A549 (cell line): ENCODE measurements around the gene MAD1L1. TPM values are rescaled to one million over a fixed set of nuclear protein-coding genes. Genes with fewer than 3 reads are reported as not detected.

ENCODE experiments used
- ATAC-seq, 2 experiments: fragments of 200-7000 bp in 1 of 2; fragments of >200 bp in 1 of 2; cut with Nextera tagmentation in 1 of 2; cut with Tn5 transposase in 1 of 2; 3 replicates each; pipeline versions ENCODE4 v1.8.0 to v1.9.1; 2018 to 2020; ENCODE audit warnings: mild to moderate bottlenecking in 1 of 2, moderate library complexity in 1 of 2
- CTCF ChIA-PET: fragments of 300-600 bp; sonication (Branson Sonifier 250); formaldehyde crosslinking; extraction: SDS; loops from one replicate; lab custom pipeline; 2021; ENCODE audit warnings: antibody characterized with exemption, inconsistent platforms; lab: Yijun Ruan, JAX
- POLR2A ChIA-PET: fragments of 350-600 bp; formaldehyde crosslinking; extraction: SDS; loops from one replicate; lab custom pipeline; 2021; ENCODE audit warnings: antibody characterized with exemption, inconsistent platforms; lab: Yijun Ruan, JAX
- DNase-seq, 2 experiments: peaks; one replicate each; pipeline versions ENCODE4 v3.0.0 to v3.0.0-alpha.2; 2011 to 2016; ENCODE audit warnings: low read depth in 1 of 2, low spot score in 1 of 2
- FAIRE-seq: peaks from 2 replicates; lab custom pipeline; 2011; peaks lifted over from hg19 to GRCh38; lab: Jason Lieb, UNC
- H3K27ac ChIP-seq, 2 experiments: fragments of >200 bp; sonication (Bioruptor Twin); formaldehyde crosslinking; 3 replicates each; pipeline ENCODE4 v1.5.1; 2016 to 2017
- H3K4me1 ChIP-seq: fragments of >200 bp; sonication (Bioruptor Twin); formaldehyde crosslinking; 3 replicates; pipeline ENCODE4 v1.6.1; 2016
- H3K4me2 ChIP-seq: fragments of >200 bp; sonication (Bioruptor Twin); formaldehyde crosslinking; 3 replicates; pipeline ENCODE4 v1.6.1; 2016
- H3K4me3 ChIP-seq: fragments of >200 bp; sonication (Bioruptor Twin); formaldehyde crosslinking; 3 replicates; pipeline ENCODE4 v1.5.1; 2016
- H3K9me3 ChIP-seq: fragments of >200 bp; sonication (Bioruptor Twin); formaldehyde crosslinking; 3 replicates; pipeline ENCODE4 v1.6.1; 2016
- BHLHE40 ChIP-seq: IDR thresholded peaks from 2 replicates; pipeline ENCODE4 v1.6.1; 2012; ENCODE audit warnings: low read depth, low read length, inconsistent platforms
- CEBPB ChIP-seq, 2 experiments: fragments of >200 bp in 1 of 2; sonication (Bioruptor Twin) in 1 of 2; formaldehyde crosslinking in 1 of 2; IDR thresholded peaks; 2 replicates each; pipeline ENCODE4 v1.6.1; 2012 to 2016
- EHF ChIP-seq: fragments of 250-450 bp; sonication (Bioruptor Pico); IDR thresholded peaks from 2 replicates; pipeline ENCODE4 v1.5.0; 2020; ENCODE audit warnings: mild to moderate bottlenecking
- EP300 ChIP-seq, 2 experiments: fragments of >200 bp; sonication (Bioruptor Twin); formaldehyde crosslinking; IDR thresholded peaks; 2 replicates in 1 of 2; 3 replicates in 1 of 2; pipeline ENCODE4 v1.6.1; 2016 to 2017
- FOSB ChIP-seq: fragments of 250-450 bp; sonication (Bioruptor Pico); IDR thresholded peaks from 2 replicates; pipeline ENCODE4 v1.5.0; 2020; ENCODE audit warnings: mild to moderate bottlenecking, moderate library complexity
- FOSL2 ChIP-seq, 2 experiments: fragments of 450-650 bp in 1 of 2; fragments of >200 bp in 1 of 2; sonication (Bioruptor Twin) in 1 of 2; formaldehyde crosslinking; IDR thresholded peaks; 2 replicates each; pipeline versions ENCODE4 v1.5.0 to v1.6.1; 2016 to 2020; ENCODE audit warnings: mild to moderate bottlenecking in 1 of 2, moderate library complexity in 1 of 2
- GATA3 ChIP-seq: IDR thresholded peaks from 2 replicates; pipeline ENCODE4 v1.6.1; 2012; ENCODE audit warnings: borderline replicate concordance
- HDAC2 ChIP-seq: fragments of 200-600 bp; sonication (generic); IDR thresholded peaks from 2 replicates; pipeline ENCODE4 v1.6.1; 2016
- HEYL ChIP-seq: fragments of 250-450 bp; sonication (Bioruptor Pico); IDR thresholded peaks from 2 replicates; pipeline ENCODE4 v1.8.0; 2021; ENCODE audit warnings: mild to moderate bottlenecking, moderate library complexity
- JUNB ChIP-seq: fragments of >200 bp; sonication (Bioruptor Twin); formaldehyde crosslinking; IDR thresholded peaks from 2 replicates; pipeline ENCODE4 v1.6.1; 2016
- KDM5A ChIP-seq: fragments of 200-600 bp; sonication (generic); IDR thresholded peaks from 2 replicates; pipeline ENCODE4 v1.6.1; 2016; ENCODE audit warnings: antibody characterized with exemption, mild to moderate bottlenecking
- MAFK ChIP-seq: fragments of 450-650 bp; IDR thresholded peaks from 2 replicates; pipeline ENCODE4 v1.6.1; 2014; ENCODE audit not compliant: partially characterized antibody
- NFE2L2 ChIP-seq: fragments of 150-350 bp; conservative IDR thresholded peaks from 2 replicates; pipeline ENCODE4 v1.6.1; 2014; ENCODE audit warnings: low read length
- NPAS2 ChIP-seq: fragments of 250-450 bp; sonication (Bioruptor Pico); IDR thresholded peaks from 2 replicates; pipeline ENCODE4 v1.8.0; 2022; ENCODE audit warnings: mild to moderate bottlenecking, moderate library complexity, borderline replicate concordance
- NR3C1 ChIP-seq: fragments of >200 bp; sonication (Bioruptor Twin); formaldehyde crosslinking; IDR thresholded peaks from 3 replicates; pipeline ENCODE4 v1.6.1; 2017
- POLR2A ChIP-seq: IDR thresholded peaks from 2 replicates; pipeline ENCODE4 v1.6.1; 2012; ENCODE audit warnings: mild to moderate bottlenecking, low read length
- POLR2AphosphoS2 ChIP-seq: conservative IDR thresholded peaks from 2 replicates; pipeline ENCODE4 v1.6.1; 2012; ENCODE audit warnings: low read length, improper control_type of control experiment, inconsistent platforms
- RARB ChIP-seq: fragments of 250-450 bp; sonication (Bioruptor Pico); IDR thresholded peaks from 2 replicates; pipeline ENCODE4 v1.8.0; 2021; ENCODE audit warnings: mild to moderate bottlenecking, moderate library complexity
- RNF2 ChIP-seq: fragments of 200-600 bp; sonication (generic); IDR thresholded peaks from 2 replicates; pipeline ENCODE4 v1.6.1; 2016; ENCODE audit warnings: low read depth, mild to moderate bottlenecking, antibody characterized with exemption, moderate library complexity, borderline replicate concordance
- SMC3 ChIP-seq: fragments of >200 bp; sonication (Bioruptor Twin); formaldehyde crosslinking; IDR thresholded peaks from 3 replicates; pipeline ENCODE4 v1.6.1; 2018; ENCODE audit warnings: inconsistent platforms
- ZFP36 ChIP-seq: fragments of 450-650 bp; IDR thresholded peaks from 2 replicates; pipeline ENCODE4 v1.6.1; 2014; ENCODE audit warnings: borderline replicate concordance; ENCODE audit not compliant: partially characterized antibody
- WGBS: methylation state at CpG from one replicate; pipeline ENCODE4 v1.1.6; 2017; ENCODE audit errors: missing lambda C conversion rate; 5-methylcytosine and 5-hydroxymethylcytosine counted together
- polyA plus RNA-seq, 4 experiments: library from polyadenylated mRNA; depleted of rRNA in 3 of 4; stranded (reverse); fragments of >200 nt; fragmentation: RNase III in 1 of 4; extraction: RNeasy Plus Mini Kit Qiagen cat#74134 plus additional on column Dnase treatment in 1 of 4; gene quantifications; 2 replicates in 3 of 4; 3 replicates in 1 of 4; pipeline ENCODE4 v1.2.3, GENCODE V29; 2011 to 2017
- TF ChIP-seq, protein P1 (sequence below): fragments of >200 bp; sonication (Bioruptor Twin); formaldehyde crosslinking; IDR thresholded peaks from 3 replicates; pipeline ENCODE4 v1.6.1; 2016
- TF ChIP-seq, protein P2 (sequence below): fragments of 150-350 bp; IDR thresholded peaks from 2 replicates; pipeline ENCODE4 v1.6.1; 2014; ENCODE audit warnings: low read depth, mild to moderate bottlenecking, low read length
- TF ChIP-seq, protein P3 (sequence below): fragments of 250-450 bp; sonication (Bioruptor Pico); IDR thresholded peaks from 2 replicates; pipeline ENCODE4 v1.5.0; 2020; ENCODE audit warnings: low read depth, mild to moderate bottlenecking, moderate library complexity
- TF ChIP-seq, protein P4 (sequence below): fragments of >200 bp; sonication (Bioruptor Twin); formaldehyde crosslinking; IDR thresholded peaks from 3 replicates; pipeline ENCODE4 v1.5.1; 2016
- TF ChIP-seq, protein P5 (sequence below): fragments of 250-450 bp; sonication (Bioruptor Pico); IDR thresholded peaks from 2 replicates; pipeline ENCODE4 v1.5.0; 2021; ENCODE audit warnings: mild to moderate bottlenecking, moderate library complexity, borderline replicate concordance

MAD1L1 gene
- polyA plus RNA-seq, 2 of the 4 experiments (the other 2 are of a cell fraction), result 13.6 to 16.6 TPM

DNA sequence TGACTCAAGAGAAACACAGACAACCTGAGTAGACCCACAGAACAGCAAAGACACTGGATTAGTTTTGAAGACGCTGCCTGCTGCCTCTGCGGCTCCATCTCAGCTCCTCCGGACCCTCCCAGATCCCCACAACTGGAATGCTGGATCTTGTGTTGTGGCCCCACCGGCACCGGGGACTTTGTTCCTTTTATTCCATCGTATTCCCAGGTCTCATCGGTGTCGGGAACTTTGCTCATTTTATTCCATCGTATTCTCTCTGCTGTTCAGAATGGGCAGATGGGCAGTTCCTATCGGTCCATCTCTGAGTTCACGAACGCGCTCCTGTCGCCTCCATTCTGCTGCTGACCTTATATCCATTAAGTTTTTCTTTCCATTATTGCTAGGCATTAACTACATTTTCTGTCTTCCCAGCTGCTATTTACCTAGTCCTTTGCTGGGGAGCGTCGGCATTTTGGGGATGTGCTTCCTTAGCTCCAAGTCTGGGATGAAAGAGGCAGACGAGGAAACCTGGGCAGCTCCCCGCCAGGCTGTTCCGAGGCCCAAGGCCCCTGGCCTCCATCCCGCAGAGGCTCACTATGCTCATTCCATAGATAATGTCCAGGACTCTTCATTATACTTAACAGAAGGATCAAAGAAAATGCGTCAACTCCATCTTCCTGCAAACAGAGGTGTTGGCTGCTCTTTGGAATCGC is 192.4 kb downstream of the MAD1L1 start:
- POLR2A ChIA-PET, result no interaction called here
- WGBS, result 93% methylated on average over 22 of the region's 22 CpGs
- CTCF ChIA-PET, result interaction anchor here (0.7 to 1.6 kb wide), 3 partner anchors 11 to 191 kb away, joined by 3 to 4 read pairs (median 3); no protein-coding TSS in a partner anchor
- TF ChIP-seq HEYL (CRISPR knock-in tag) (no peak), GATA3 (no peak), JUNB (no peak), NFE2L2 (no peak), ZFP36 (no peak), EHF (CRISPR knock-in tag) (no peak), SMC3 (no peak), POLR2A (no peak), FOSB (no peak), FOSL2 (IDR thresholded peaks at IDR 0.05) (no peak), FOSL2 (CRISPR knock-in tag; IDR thresholded peaks at IDR 0.05) (no peak), EP300 (IDR thresholded peaks at IDR 0.05) (no peak), BHLHE40 (no peak), RNF2 (no peak), NR3C1 (no peak), POLR2AphosphoS2 (no peak)
- TF ChIP-seq, protein P1, sequence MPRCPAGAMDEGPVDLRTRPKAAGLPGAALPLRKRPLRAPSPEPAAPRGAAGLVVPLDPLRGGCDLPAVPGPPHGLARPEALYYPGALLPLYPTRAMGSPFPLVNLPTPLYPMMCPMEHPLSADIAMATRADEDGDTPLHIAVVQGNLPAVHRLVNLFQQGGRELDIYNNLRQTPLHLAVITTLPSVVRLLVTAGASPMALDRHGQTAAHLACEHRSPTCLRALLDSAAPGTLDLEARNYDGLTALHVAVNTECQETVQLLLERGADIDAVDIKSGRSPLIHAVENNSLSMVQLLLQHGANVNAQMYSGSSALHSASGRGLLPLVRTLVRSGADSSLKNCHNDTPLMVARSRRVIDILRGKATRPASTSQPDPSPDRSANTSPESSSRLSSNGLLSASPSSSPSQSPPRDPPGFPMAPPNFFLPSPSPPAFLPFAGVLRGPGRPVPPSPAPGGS, result no peak
- TF ChIP-seq, protein P2, sequence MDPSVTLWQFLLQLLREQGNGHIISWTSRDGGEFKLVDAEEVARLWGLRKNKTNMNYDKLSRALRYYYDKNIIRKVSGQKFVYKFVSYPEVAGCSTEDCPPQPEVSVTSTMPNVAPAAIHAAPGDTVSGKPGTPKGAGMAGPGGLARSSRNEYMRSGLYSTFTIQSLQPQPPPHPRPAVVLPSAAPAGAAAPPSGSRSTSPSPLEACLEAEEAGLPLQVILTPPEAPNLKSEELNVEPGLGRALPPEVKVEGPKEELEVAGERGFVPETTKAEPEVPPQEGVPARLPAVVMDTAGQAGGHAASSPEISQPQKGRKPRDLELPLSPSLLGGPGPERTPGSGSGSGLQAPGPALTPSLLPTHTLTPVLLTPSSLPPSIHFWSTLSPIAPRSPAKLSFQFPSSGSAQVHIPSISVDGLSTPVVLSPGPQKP, result no peak
- TF ChIP-seq, protein P3, sequence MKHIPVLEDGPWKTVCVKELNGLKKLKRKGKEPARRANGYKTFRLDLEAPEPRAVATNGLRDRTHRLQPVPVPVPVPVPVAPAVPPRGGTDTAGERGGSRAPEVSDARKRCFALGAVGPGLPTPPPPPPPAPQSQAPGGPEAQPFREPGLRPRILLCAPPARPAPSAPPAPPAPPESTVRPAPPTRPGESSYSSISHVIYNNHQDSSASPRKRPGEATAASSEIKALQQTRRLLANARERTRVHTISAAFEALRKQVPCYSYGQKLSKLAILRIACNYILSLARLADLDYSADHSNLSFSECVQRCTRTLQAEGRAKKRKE (CRISPR knock-in tag), result no peak
- ATAC-seq (no peak), FAIRE-seq (no peak), DNase-seq (no peak)
- Histone ChIP-seq H3K4me3 (no peak overlapping the region), H3K9me3 (no peaks in the 10 kb centered on the region), H3K4me2 (no peak overlapping the region), H3K4me1 (no peaks in the 10 kb centered on the region), H3K27ac (no peak overlapping the region)

DNA sequence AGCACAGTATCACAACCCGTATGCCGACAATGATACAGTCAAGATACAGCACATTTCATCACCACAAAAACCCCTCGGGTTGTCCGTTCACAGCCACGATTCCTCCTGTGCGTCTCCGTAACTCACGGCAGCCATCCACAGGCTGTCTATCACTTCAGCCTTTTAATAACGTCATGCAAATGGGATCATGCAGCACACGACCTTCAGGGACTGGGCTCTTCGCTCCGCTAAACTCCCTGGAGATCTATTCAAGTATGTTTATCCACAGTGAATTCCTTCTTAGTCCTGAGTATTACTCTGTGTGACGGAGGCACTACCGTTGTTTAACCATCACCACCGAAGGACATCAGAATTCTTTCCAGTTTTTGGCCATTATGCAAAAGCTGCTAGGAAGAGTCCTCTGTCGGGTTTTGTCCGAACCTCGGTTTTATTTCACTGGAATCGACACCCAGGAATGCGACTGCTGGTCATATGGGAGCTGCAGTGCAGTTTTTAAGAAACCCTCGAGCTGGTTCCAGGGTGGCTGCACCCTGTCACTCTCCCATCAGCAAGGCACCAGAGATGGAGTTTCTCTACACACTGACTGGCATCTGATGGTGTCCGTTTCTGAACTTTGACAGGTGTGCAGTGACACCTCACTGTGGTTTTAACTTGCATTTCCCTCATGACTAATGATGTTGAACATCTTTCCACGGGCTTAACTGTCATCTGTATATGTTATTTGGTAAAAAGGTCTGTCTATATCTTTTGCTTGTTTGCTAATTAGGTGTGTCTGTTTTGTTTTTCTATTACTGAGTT is 193.6 kb downstream of the MAD1L1 start:
- CTCF ChIA-PET, result interaction anchor here (1.5 kb wide), 1 partner anchor 31 kb away, joined by 3 read pairs; no protein-coding TSS in a partner anchor
- no peak for ATAC-seq
- TF ChIP-seq, protein P4, sequence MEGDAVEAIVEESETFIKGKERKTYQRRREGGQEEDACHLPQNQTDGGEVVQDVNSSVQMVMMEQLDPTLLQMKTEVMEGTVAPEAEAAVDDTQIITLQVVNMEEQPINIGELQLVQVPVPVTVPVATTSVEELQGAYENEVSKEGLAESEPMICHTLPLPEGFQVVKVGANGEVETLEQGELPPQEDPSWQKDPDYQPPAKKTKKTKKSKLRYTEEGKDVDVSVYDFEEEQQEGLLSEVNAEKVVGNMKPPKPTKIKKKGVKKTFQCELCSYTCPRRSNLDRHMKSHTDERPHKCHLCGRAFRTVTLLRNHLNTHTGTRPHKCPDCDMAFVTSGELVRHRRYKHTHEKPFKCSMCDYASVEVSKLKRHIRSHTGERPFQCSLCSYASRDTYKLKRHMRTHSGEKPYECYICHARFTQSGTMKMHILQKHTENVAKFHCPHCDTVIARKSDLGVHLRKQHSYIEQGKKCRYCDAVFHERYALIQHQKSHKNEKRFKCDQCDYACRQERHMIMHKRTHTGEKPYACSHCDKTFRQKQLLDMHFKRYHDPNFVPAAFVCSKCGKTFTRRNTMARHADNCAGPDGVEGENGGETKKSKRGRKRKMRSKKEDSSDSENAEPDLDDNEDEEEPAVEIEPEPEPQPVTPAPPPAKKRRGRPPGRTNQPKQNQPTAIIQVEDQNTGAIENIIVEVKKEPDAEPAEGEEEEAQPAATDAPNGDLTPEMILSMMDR, result no peak
- TF ChIP-seq POLR2AphosphoS2 (no peak), KDM5A (no peak), HDAC2 (no peak), SMC3 (no peak), MAFK (no peak), RARB (CRISPR knock-in tag) (no peak), NPAS2 (CRISPR knock-in tag) (no peak), CEBPB (IDR thresholded peaks at IDR 0.05) (no peak)
- TF ChIP-seq, protein P5, sequence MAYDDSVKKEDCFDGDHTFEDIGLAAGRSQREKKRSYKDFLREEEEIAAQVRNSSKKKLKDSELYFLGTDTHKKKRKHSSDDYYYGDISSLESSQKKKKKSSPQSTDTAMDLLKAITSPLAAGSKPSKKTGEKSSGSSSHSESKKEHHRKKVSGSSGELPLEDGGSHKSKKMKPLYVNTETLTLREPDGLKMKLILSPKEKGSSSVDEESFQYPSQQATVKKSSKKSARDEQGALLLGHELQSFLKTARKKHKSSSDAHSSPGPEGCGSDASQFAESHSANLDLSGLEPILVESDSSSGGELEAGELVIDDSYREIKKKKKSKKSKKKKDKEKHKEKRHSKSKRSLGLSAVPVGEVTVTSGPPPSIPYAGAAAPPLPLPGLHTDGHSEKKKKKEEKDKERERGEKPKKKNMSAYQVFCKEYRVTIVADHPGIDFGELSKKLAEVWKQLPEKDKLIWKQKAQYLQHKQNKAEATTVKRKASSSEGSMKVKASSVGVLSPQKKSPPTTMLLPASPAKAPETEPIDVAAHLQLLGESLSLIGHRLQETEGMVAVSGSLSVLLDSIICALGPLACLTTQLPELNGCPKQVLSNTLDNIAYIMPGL, result no peak
- TF ChIP-seq, protein P3 (CRISPR knock-in tag), result no peak

More for the DNA sequence above, 193.6 kb downstream of the MAD1L1 start:
- Histone ChIP-seq H3K4me1 (no peaks in the 10 kb centered on the region), H3K9me3 (no peaks in the 10 kb centered on the region), H3K4me2 (no peak overlapping the region), H3K4me3 (no peak overlapping the region), H3K27ac (no peak overlapping the region)
- POLR2A ChIA-PET, result no interaction called here
- 86% methylated on average over 23 of the region's 23 CpGs for WGBS
- DNase-seq (no peak), FAIRE-seq (no peak)
